Brain microvascular endothelial cell (primary cell): Measurements from ENCODE around the gene TVP23A.

Source experiments
- DNase-seq: peaks from one replicate; pipeline ENCODE4 v3.0.0-alpha.2; 2020
- H3K27ac ChIP-seq: fragments of 250-450 bp; sonication (Bioruptor Pico); 2 replicates; pipeline ENCODE4 v1.5.1; 2020; ENCODE audit warnings: mild to moderate bottlenecking, moderate library complexity
- H3K27me3 ChIP-seq: fragments of 250-450 bp; sonication (Bioruptor Pico); replicated peaks from 2 replicates; pipeline ENCODE4 v1.5.1; 2020; ENCODE audit warnings: mild to moderate bottlenecking
- H3K36me3 ChIP-seq: fragments of 250-450 bp; sonication (Bioruptor Pico); replicated peaks from 2 replicates; pipeline ENCODE4 v1.5.1; 2020; ENCODE audit warnings: mild to moderate bottlenecking
- H3K4me3 ChIP-seq: 2 replicates; pipeline ENCODE4 v1.5.1; 2011; ENCODE audit warnings: low read depth, mild to moderate bottlenecking, control low read depth, low read length, moderate library complexity
- in situ Hi-C: cut with HindIII; loops from 2 replicates; pipeline ENCODE4 v1.10.0; 2017; ENCODE audit warnings: low sequenced_read_pairs, low pct_ligation_motif_present
- TF ChIP-seq, protein P1 (sequence below): IDR thresholded peaks from 2 replicates; pipeline ENCODE4 v1.5.1; 2011; ENCODE audit warnings: low read depth, mild to moderate bottlenecking, moderate library complexity, low read length, control low read depth, inconsistent platforms; ENCODE audit errors: missing control alignments

The TVP23A gene

DNA sequence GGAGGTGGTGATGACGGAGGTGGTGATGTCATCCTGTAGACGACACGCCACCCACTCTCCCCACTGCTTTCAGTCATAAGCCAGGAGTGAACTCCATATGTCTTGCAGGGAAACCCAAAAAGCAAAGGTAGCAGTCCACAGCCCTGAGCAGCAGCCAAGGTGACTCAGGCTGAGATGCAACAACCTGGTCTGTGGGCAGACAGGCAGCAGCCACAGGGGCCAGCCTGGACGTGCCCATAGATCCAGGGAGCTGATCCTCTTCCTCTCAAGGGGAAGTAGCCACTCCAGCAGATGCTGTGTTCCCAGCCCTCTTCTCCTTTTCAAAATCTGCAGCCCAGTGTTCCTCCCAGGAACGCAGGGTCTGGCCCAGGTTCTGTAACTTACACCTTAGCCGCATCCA lies 41.1 kb upstream of the TVP23A start:
- no peak overlapping the region for H3K27ac ChIP-seq
- in situ Hi-C loops, result no loop called here
- DNase-seq, result no peak

DNA sequence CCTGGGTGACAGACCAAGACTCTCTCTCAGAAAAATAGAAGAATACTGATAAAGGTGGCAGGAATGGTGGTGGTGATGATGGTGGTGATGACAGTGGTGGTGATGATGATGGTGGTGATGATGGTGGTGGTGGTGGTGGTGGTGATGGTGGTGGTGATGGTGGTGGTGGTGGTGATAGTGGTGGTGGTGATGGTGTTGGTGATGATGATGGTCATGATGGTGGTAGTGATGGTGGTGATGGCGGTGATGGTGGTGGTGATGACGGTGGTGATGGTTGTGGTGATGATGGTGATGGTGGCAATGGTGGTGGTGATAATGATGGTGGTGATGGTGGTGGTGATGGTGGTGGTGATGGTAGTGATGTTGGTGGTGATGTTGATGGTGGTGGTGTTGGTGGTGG lies 40.4 kb upstream of the TVP23A start:
- no peaks in the 10 kb centered on the region for H3K27me3 ChIP-seq
- DNase-seq, result no peak
- TF ChIP-seq, protein P1, sequence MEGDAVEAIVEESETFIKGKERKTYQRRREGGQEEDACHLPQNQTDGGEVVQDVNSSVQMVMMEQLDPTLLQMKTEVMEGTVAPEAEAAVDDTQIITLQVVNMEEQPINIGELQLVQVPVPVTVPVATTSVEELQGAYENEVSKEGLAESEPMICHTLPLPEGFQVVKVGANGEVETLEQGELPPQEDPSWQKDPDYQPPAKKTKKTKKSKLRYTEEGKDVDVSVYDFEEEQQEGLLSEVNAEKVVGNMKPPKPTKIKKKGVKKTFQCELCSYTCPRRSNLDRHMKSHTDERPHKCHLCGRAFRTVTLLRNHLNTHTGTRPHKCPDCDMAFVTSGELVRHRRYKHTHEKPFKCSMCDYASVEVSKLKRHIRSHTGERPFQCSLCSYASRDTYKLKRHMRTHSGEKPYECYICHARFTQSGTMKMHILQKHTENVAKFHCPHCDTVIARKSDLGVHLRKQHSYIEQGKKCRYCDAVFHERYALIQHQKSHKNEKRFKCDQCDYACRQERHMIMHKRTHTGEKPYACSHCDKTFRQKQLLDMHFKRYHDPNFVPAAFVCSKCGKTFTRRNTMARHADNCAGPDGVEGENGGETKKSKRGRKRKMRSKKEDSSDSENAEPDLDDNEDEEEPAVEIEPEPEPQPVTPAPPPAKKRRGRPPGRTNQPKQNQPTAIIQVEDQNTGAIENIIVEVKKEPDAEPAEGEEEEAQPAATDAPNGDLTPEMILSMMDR, result no peak
- H3K4me3 ChIP-seq, result no peak overlapping the region
- in situ Hi-C loops, result no loop called here
- H3K27ac ChIP-seq, result no peak overlapping the region
- no peaks in the 10 kb centered on the region for H3K36me3 ChIP-seq

More for the DNA sequence above, 41.1 kb upstream of the TVP23A start:
- Histone ChIP-seq H3K27me3 (no peaks in the 10 kb centered on the region), H3K36me3 (no peaks in the 10 kb centered on the region), H3K4me3 (no peak overlapping the region)
- TF ChIP-seq, protein P1, result no peak

DNA sequence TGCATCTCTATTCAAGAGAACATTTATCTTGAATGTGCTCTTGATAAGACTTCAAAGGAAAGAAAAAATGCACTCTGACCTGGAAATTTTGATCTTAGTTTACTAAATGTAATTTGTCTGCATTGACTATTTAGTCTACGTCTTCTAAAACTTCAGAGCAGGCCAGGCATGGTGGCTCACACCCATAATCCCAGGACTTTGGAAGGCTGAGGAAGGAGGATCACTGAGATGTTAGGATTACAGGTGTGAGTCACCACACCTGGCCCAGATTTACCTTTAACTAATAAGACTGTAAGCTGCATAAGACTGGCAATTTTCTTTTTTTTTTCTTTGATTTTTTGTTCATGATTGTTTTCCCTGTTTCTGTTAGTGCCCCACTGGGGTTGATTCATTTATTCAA lies 39.6 kb upstream of the TVP23A start:
- in situ Hi-C loops, result no loop called here
- Histone ChIP-seq H3K27me3 (no peaks in the 10 kb centered on the region), H3K27ac (no peak overlapping the region), H3K36me3 (no peaks in the 10 kb centered on the region), H3K4me3 (no peak overlapping the region)
- TF ChIP-seq, protein P1, result no peak
- DNase-seq, result no peak

DNA sequence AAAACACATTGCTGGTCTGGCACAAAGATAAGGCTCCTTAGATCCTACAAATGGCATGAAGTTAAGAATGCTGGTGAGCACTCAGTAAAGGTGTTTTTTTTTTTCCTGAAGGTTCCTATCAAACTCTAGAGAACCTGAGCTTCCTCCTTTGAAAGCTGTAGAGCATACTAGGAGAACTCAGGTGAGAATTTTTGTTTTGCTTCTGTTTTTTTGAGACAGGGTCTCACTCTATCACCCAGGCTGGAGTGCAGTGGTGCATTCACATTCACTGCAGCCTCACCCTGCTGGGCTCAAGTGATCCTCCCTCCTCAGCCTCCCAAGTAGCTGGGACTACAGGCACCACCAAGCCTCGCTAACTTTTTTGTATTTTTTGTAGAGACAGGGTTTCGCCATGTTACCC lies 37.4 kb upstream of the TVP23A start:
- DNase-seq, result no peak
- Histone ChIP-seq H3K27me3 (no peaks in the 10 kb centered on the region), H3K36me3 (no peaks in the 10 kb centered on the region), H3K4me3 (no peak overlapping the region), H3K27ac (no peak overlapping the region)
- TF ChIP-seq, protein P1, result no peak
- in situ Hi-C loops, result no loop called here

DNA sequence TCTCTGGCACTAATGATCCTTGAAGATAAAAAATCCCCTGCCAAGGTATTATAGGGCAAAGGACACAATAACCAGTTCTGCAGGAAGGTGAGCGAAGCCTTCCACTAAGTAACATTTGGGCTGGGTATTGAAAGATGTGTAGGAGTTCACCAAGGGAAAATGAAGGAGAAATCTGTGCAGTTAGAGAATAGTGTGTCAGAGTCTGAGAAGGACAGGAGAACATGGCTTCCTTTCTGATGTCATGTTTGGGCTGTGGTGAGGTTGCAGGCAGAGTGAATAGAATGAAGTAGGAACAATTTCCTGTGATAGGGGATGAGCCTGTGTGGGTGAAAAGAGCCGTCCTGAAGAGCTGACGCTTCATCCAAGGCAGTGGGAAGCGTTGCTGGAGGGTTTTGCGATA lies 34.4 kb upstream of the TVP23A start:
- in situ Hi-C loops, result no loop called here

DNA sequence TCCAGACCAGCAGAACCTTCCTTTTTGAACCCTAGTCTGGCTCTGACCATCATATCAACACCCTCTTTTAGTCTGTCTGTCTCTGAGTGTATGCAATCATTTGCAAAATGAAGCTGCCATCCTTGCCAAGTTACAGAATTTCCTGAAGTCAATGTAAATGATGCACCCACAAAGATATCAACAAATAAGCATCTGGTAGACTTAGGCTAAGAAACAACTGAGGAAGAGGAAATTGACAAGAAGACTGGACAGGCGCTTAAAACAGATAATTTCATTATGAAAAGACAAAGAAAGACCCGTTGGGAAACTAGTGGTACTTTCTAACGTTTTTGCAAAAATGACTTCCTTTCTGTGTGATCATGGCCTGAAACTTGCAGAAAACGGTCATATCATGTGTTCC lies 33.7 kb upstream of the TVP23A start:
- Histone ChIP-seq H3K27me3 (no peaks in the 10 kb centered on the region), H3K27ac (no peak overlapping the region), H3K36me3 (no peaks in the 10 kb centered on the region), H3K4me3 (no peak overlapping the region)
- TF ChIP-seq, protein P1, result no peak
- DNase-seq, result no peak
- in situ Hi-C loops, result no loop called here

More for the DNA sequence above, 34.4 kb upstream of the TVP23A start:
- H3K27me3 ChIP-seq, result no peaks in the 10 kb centered on the region
- TF ChIP-seq, protein P1, result no peak
- H3K4me3 ChIP-seq, result no peak overlapping the region
- no peaks in the 10 kb centered on the region for H3K36me3 ChIP-seq
- H3K27ac ChIP-seq, result no peak overlapping the region
- DNase-seq, result no peak
